DMS 273 treated with DMSO at 0.1 percent for 48 hours (cell line): Measurements from ENCODE around the gene TMEM52.

Source experiments
- DNase-seq: peaks from one replicate; lab custom pipeline; 2025; lab: John Stamatoyannopoulos, UW

Gene TMEM52

GRCh38 chr1:1918901-1919303 lies at the start of gene TMEM52:
Gene TMEM52, minus strand, starts transcription at chr1:1919279. Its CDS starts 14 bp downstream, at chr1:1919265.
- no peak for DNase-seq

GRCh38 chr1:1967879-1968278 lies 48.8 kb upstream of the TMEM52 start:
- no peak for DNase-seq

GRCh38 chr1:1967151-1967550 lies 48.1 kb upstream of the TMEM52 start:
- DNase-seq = no peak

GRCh38 chr1:1966071-1966740 lies 47.1 kb upstream of the TMEM52 start:
- no peak for DNase-seq

GRCh38 chr1:1965546-1965945 lies 46.5 kb upstream of the TMEM52 start:
- DNase-seq = no peak

GRCh38 chr1:1964811-1965210 lies 45.7 kb upstream of the TMEM52 start:
- no peak for DNase-seq

GRCh38 chr1:1963570-1963969 lies 44.5 kb upstream of the TMEM52 start:
- DNase-seq = no peak

GRCh38 chr1:1962752-1963151 lies 43.7 kb upstream of the TMEM52 start:
- no peak for DNase-seq

GRCh38 chr1:1960480-1961196 lies 41.6 kb upstream of the TMEM52 start:
- no peak for DNase-seq

GRCh38 chr1:1959840-1960479 lies 40.9 kb upstream of the TMEM52 start:
- peak; percentile 46 for DNase-seq

- DNase-seq = no peak
Measured at GRCh38 chr1:1959459-1959839, 40.4 kb upstream of the TMEM52 start.

- no peak for DNase-seq
Measured at GRCh38 chr1:1958071-1958541, 39.0 kb upstream of the TMEM52 start.

- DNase-seq = no peak
Measured at GRCh38 chr1:1957533-1957961, 38.5 kb upstream of the TMEM52 start.

GRCh38 chr1:1956586-1957532 lies 37.8 kb upstream of the TMEM52 start:
- DNase-seq = no peak

GRCh38 chr1:1956101-1956500 lies 37.0 kb upstream of the TMEM52 start:
- DNase-seq = no peak

- no peak for DNase-seq
Measured at GRCh38 chr1:1955621-1956094, 36.6 kb upstream of the TMEM52 start.

GRCh38 chr1:1954831-1955441 lies 35.9 kb upstream of the TMEM52 start:
- DNase-seq = no peak

- DNase-seq = no peak
Measured at GRCh38 chr1:1954015-1954414, 34.9 kb upstream of the TMEM52 start.

- DNase-seq = no peak
Measured at GRCh38 chr1:1950940-1951339, 31.9 kb upstream of the TMEM52 start.

- no peak for DNase-seq
Measured at GRCh38 chr1:1948783-1949182, 29.7 kb upstream of the TMEM52 start.

- DNase-seq = peak; percentile 72
Measured at GRCh38 chr1:1947493-1947892, 28.4 kb upstream of the TMEM52 start.
